ENCODE data around the gene MGAT4A.

MGAT4A gene

GRCh38 chr2:98731041-98731893 is at the start of gene MGAT4A:
TSS of gene MGAT4A (minus strand) at chr2:98731132. CDS start at chr2:98726332, 4,800 bp downstream.
- H3K4me3 ChIP-seq (ENCODE audit: low read depth, low read length) = peak within 1 kb of the TSS; percentile 78
- no peak for DNase-seq (ENCODE audit: low read depth)
- no peak for TF ChIP-seq CTCF (IDR thresholded peaks at IDR 0.05; ENCODE audit: low read depth, low read length, missing control alignments)

GRCh38 chr2:98778741-98779483 is 48.0 kb upstream of the MGAT4A start:
- no peak overlapping the region for H3K4me3 ChIP-seq (ENCODE audit: low read depth, low read length)
- no peak for TF ChIP-seq CTCF (IDR thresholded peaks at IDR 0.05; ENCODE audit: low read depth, low read length, missing control alignments)
- no peak for DNase-seq (ENCODE audit: low read depth)

GRCh38 chr2:98778151-98778550 is 47.2 kb upstream of the MGAT4A start:
- no peak for DNase-seq (ENCODE audit: low read depth)
- no peak overlapping the region for H3K4me3 ChIP-seq (ENCODE audit: low read depth, low read length)
- TF ChIP-seq CTCF (IDR thresholded peaks at IDR 0.05; ENCODE audit: low read depth, low read length, missing control alignments) = no peak

GRCh38 chr2:98777710-98778109 is 46.8 kb upstream of the MGAT4A start:
- TF ChIP-seq CTCF (IDR thresholded peaks at IDR 0.05; ENCODE audit: low read depth, low read length, missing control alignments) = no peak
- H3K4me3 ChIP-seq (ENCODE audit: low read depth, low read length) = no peak overlapping the region
- no peak for DNase-seq (ENCODE audit: low read depth)

GRCh38 chr2:98777076-98777475 is 46.1 kb upstream of the MGAT4A start:
- TF ChIP-seq CTCF (IDR thresholded peaks at IDR 0.05; ENCODE audit: low read depth, low read length, missing control alignments) = no peak
- no peak for DNase-seq (ENCODE audit: low read depth)

GRCh38 chr2:98776136-98776535 is 45.2 kb upstream of the MGAT4A start:
- DNase-seq (ENCODE audit: low read depth) = no peak
- H3K4me3 ChIP-seq (ENCODE audit: low read depth, low read length) = no peak overlapping the region
- TF ChIP-seq CTCF (IDR thresholded peaks at IDR 0.05; ENCODE audit: low read depth, low read length, missing control alignments) = no peak

More at GRCh38 chr2:98777076-98777475, 46.1 kb upstream of the MGAT4A start:
- no peak overlapping the region for H3K4me3 ChIP-seq (ENCODE audit: low read depth, low read length)
